HG03520 (cell line): ENCODE measurements around the gene PLG.
A peak's percentile ranks its signal among the peaks of the same experiment; 100 is the strongest.
"Not testable (repeated sequence)": the region's sequence is repeated elsewhere in the genome, so short reads cannot be mapped to it uniquely, and the experiment has no call there.

Experiments
- ATAC-seq: cut with Tn5 transposase; IDR thresholded peaks from one replicate; pipeline ENCODE4 v1.9.1; 2021; ENCODE audit warnings: mild to moderate bottlenecking, moderate library complexity; ENCODE audit not compliant: unreplicated experiment

PLG gene

DNA sequence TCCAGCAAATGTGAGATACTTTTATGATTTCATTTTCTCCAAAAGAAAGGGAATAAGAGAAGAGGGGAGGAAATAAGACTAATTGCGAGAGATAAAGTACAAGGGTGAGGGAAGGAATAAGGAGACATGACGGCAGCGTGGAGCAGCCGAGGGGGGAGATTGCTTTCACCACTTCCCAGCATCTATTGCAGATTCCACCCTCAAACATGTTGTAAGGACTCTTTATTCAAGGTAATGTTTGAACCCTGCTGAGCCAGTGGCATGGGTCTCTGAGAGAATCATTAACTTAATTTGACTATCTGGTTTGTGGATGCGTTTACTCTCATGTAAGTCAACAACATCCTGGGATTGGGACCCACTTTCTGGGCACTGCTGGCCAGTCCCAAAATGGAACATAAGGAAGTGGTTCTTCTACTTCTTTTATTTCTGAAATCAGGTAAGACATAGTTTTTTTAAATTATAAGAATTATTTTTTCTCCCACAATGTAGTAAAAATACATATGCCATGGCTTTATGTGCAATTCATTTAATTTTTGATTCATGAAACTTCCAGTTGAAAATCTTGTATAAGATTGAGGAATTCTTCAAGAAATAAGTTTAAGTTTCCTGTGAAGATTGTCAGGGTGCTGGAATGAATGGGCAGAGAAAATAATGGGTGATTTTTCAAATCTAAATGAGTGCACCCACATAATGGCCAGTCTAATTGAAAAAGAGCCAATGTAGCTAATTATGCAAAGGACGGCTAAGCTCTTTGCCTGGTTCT lies at the start of gene PLG:
Gene PLG, plus strand, starts transcription at position 327 of the 763 bp plus-strand sequence. Its CDS starts 61 bp downstream, at position 388.
- not testable (repeated sequence) for ATAC-seq

DNA sequence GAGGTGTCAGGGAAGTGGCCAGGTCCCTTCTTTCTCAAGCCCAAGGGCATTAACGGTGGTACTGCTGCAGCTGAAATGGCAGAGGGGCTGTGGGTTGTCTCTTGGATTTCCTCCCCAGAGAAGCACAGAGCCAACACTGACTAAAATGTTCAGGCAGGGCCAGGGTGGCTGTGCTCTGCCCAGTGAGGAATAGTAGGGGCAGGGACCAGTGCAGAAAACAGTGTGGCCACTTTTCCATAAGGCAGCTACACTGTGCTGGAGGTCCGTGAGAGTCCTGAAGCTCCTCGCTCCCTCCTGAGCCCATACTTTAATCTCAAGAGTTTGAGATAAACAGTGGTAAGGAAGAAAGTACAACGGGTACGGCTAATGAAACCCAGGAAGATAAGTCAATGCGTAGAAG lies 42.5 kb upstream of the PLG start:
- no peak for ATAC-seq

DNA sequence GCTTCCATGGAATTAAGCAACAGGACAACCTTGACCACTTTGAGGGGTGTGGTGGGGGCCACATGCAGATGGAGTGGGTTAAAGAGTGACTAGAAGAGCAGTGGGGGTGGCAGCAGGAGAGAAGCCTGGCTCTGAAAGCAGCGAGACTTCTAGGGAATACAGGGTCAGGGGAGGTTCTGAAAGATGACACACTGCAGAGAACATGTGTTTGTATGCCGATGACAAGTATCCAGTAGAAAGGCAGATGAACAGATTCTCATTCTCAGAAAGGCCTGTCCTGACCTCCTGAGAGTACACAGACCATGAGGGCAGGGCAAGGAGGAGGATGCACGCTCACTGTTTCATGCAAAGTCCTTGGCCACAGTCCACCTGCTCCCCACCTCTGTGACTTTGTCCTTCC lies 40.8 kb upstream of the PLG start:
- no peak for ATAC-seq

DNA sequence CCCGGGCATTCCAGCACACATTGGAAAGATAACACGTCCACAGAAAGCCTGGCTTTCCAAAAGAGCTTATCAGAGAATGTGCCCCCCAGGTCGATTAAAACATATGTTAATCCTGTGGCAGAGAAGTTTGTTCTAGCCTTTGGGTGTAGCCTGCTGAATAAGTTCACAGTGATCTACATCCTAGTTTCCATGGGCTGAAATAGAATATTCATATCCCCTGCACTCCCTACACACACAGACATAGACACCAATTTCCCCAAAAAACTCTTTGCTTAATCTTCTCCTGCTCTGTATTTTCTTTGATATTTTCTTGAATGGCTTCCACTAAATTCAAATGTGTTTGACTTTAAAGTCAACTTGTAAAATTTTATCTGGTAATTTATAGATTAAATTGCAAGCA lies 39.6 kb upstream of the PLG start:
- no peak for ATAC-seq

DNA sequence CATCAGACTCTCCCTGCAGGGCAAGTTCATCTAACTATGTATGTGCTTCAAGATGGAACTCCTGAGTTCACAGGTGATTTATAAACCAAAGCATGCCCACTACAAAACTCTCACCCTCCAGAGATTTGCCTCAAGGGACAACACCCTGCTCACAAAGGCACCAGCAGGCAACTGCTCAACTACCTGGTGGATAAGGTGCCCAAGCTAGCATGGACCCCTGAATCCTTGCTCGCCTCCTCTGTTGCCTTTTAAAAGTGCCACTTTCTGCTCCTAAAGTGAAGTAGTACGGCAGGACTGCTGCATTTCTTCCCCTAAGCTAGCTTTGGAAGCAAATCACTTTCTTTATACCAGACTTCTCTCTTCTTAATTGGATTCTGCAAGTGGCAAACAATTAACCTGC lies 39.2 kb upstream of the PLG start:
- no peak for ATAC-seq

DNA sequence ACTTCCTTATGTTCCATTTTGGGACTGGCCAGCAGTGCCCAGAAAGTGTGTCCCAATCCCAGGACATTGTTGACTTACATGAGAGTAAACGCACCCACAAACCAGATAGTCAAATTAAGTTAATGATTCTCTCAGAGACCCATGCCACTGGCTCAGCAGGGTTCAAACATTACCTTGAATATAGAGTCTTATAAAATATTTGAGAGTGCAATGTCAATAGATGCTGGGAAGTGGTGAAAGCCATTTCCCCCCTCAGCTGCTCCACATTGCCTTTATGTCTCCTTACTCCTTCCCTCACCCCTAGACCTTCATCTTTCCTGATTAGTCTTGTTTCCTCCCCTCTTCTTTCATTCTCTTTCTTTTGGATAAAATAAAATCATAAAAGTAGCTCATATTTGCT lies 37.8 kb upstream of the PLG start, which contains the start of gene LPA:
Gene LPA, minus strand, starts transcription at position 78 of the 400 bp plus-strand sequence. Its CDS starts 61 bp downstream, at position 17.
- ATAC-seq: not testable (repeated sequence)

DNA sequence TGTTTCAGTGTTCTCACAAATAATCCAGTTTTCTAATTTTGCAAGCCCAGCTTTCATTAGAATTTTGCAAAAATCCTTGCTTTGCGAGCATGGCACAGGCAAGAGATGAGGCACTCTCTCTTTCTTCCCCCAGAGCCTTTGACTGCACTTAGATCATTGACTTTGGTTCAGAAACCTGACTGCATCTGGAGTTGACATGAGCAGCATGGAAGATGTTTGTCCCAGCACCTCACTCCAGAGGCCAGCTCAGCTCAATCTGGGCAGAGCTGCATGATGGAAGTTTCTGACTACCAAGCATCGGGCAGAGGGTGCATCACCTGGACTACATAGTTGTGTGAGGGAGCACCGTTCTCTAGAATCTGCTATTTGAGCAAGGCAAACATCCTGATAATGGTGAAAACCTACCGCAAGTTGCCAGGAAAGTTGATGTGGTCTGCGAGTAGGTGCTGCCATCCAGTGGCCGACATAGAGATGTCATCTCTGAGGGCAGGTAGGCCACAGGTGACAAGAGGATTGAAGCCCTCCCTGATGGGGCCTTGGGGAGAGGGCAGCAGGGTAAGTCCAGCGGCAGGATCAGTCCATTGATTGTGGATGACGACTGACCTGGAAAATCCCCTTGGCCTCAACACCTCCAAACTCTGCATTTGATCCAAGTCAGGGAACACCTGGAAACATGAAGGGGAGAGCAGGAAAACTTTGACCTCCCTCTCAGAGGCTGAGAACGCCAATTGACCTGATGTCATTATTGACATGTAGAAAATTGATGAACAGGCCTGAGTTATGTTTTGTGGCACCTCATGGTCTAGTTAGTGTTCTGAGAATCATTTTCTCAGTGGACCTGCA lies 34.2 kb upstream of the PLG start:
- ATAC-seq: peak; percentile 82

DNA sequence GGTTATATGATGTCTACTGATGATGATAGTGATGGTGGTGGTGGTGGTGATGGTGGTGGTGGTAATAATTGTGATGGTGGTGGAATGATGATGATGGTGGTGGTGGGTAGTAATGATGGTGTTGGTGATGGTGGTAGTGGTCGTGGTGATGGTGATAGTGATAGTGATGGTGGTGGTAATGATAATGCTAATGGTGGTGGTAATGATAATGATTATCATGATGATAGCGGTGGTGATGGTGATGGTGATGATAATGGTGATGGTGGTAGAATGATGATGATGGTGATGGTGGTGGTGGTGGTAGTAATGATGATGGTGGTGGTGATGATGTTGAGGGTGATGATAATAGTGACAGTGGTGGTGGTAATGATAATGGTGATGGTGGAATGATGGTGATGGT lies 33.5 kb upstream of the PLG start:
- no peak for ATAC-seq

DNA sequence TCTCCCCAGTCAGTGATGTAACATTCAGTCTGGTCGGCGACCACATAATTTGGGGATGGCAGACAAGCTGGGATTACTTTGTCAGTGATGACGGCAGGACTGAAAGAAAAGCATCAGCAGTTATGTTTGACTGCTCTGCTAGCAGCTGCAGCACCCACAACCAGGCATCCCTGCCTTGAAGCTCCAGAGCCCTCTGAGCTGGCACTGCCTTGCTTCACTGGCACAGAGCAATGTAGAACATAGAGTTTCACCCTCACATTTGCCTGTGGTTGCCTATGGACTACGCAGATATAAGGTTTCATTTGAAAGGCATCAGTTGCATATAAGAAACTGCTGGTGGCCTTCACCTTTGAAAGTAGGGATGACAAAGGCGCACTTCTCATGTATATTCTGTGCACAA lies 25.6 kb upstream of the PLG start:
- not testable (repeated sequence) for ATAC-seq

DNA sequence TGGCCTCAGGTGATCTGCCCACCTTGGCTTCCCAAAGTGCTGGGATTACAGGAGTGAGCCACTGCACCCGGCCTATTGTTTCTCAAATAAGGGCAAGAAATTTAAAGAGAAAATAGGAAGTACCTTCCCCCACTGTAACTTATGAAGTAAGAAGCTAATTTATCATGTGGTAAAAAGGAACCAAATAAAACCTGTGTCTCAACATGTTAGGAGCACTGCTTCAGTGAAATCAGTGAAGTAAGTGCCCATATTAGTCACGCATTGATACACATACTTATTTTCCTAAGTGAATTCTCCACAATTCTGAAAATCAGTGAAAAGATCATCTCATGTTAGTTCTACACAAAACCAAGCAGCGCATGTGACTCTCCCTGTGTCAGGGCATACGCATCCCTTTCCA lies 23.8 kb upstream of the PLG start:
- no peak for ATAC-seq

DNA sequence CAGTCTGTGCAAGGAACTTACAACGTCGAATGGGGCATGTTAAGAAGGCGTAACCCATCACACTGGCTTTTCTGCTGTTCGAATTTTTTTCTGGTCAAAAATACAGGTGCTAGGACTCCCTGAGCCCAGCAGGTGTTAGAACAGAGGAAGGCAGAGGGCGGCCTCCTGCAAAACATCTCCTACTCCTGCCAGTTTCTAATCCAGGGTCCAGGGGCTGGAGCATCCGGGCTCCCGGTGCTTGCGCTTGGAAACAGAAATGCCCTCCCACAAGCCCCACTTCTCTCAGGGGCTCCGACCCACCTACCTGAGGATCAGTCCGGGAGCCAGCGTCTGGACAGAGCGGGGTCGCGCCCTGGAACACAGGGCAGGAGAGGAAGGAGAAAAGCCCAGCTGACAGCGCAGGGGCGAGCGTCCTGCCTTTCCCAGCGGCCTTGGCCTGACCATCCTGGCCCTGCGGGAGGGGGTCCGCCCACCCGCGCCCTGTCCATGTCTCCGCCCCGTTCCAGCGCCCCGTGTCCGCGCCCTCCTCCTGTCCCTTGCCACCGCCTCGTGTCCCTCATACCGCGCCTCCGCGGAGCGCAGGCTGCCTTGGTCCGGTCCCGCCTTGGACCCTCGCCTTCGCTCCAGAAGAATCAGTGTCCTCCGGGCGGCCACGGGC lies 23.2 kb upstream of the PLG start:
- no peak for ATAC-seq

DNA sequence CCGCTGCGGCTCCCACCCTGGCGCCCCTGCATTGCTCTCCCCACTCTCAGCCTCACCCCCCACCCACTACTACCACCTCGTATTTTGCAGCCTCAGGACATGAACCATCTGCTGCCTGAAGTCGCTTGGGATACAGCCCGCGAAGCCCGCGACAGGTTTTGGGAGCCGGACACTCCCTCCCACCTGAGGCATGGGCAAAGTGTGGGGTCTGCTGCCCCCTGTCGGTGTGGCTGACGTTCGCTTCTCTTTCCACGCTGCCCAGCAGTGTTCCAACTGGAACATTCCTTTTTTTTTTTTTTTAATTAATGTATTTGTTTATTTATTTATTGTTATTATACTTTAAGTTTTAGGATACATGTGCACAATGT lies 22.7 kb upstream of the PLG start:
- no peak for ATAC-seq

DNA sequence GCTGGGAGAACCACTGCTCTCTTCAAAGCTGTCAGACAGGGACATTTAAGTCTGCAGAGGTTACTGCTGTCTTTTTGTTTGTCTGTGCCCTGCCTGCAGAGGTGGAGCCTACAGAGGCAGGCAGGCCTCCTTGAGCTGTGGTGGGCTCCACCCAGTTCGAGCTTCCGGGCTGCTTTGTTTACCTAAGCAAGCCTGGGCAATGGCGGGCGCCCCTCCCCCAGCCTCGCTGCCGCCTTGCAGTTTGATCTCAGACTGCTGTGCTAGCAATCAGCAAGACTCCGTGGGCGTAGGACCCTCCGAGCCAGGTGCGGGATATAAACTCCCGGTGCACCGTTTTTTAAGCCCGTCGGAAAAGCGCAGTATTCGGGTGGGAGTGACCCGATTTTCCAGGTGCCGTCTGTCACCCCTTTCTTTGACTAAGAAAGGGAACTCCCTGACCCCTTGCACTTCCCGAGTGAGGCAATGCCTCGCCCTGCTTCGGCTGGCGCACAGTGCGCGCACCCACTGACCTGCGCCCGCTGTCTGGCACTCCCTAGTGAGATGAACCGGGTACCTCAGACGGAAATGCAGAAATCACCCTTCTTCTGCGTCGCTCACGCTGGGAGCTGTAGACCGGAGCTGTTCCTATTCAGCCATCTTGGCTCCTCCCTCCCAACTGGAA lies 16.8 kb upstream of the PLG start:
- ATAC-seq: not testable (repeated sequence)

DNA sequence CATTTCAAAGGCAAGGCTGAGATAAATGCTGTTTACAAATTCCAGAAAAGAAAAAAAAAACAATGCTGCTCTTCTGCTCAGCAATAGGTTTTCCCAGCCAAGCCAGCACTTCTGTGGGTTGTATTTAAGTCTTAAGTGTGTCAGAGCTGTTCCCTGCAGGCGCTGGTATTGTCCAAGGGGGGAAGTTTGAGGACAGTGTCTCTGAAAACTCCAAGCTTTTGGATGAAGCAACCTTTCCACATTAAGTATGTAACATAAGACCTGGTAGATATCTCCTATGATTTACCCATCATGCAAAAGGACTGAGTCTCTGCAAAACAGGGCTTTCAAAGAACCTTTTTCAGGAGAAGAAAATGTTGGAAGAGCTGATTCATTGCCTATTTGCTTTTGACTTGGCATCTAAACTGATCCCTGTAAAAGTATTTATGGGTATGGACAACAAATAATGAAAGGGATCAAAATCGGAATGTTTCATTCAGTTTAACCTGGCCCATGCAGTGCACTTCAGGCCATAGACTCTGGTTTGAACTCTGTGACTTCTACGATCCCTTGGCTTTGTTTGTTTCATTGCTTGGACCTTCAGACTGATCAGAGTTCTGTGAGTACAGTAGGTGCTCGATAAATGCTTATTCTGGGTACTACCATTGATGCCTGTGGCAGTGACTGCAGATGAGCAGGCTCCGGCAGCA lies 16.1 kb upstream of the PLG start:
- no peak for ATAC-seq

DNA sequence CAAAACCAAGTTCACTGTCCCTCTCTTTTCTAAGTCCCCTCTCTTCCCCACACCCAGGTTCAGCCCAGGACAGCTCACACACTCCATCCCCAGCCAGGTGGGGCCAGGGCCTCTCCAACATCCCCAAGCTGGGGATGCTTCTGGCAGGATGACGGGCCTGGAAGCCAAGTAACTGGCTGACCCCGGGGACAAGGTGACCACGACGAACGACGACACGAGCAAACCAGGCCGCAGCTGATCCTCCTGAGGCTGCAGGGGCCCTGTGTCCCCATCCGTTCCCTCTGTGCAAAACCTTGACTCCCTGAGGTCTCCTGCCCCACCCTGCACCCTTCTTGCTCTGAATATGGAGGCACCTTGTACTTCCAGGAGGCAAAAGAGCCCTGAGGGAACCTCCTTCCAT lies 11.6 kb upstream of the PLG start:
- no peak for ATAC-seq

DNA sequence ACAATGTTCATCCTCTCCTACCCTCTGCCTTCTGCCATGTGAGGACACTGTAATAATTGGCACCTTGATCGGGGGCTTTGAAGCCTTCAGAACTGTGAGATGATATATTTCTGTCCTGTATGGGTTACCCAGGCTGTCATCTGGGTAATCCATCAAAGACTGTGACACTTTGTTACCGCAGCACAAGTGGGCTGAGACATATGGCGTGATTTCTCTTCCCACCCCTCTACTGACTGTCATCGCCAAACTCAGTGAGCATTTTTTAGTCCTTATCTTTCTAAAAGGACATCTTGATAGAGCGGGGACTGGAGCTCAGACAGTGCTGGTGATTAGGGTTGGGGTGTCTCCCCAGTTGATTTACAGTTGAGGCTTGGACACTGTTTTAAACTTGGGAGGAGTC lies 10.4 kb upstream of the PLG start:
- no peak for ATAC-seq

DNA sequence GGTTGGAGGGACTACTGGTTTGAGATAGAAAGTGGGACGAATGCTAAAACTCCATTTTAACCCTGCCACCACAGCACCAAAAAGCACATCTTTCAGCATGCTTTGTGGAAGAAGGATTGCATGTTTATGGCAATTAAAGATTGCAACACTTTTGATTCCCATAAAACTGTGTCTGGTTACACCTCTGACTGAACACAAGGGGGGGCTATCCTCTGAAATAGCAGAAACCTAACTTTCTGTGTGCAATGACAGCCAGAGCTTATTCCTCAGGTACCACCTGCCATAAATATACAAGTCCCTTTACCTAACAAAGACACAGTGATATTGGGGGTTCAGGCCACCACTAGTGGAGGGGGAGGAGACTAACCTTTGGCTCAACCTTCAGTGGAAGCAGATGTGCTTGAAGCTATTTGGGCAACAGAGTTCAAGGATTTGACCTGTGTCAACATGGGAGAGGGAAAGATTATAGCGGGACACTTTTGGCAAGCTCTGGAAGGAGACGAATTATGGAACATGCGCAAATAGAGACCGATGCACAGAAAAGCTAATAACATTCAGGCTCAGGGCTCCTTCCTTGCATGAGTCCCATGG lies 9.6 kb upstream of the PLG start:
- ATAC-seq: no peak

DNA sequence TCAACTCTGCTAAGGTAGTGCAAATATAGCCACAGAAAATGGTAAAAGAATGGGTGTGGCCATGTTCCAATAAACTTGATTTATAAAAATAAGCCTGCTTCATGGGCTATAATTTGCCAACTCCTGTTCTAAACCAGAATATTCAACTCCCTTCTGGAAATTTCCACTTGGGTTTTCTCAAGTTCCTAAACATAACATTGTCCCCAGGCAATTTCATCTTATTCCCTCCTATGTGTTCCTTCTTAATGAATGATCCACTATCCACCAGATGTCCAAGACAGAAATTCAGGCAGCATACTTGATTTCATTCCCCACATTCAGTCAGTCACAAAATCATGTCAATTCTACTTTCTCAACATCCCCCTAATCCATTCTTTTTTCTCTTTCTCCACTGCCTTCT lies 7.0 kb upstream of the PLG start:
- not testable (repeated sequence) for ATAC-seq

DNA sequence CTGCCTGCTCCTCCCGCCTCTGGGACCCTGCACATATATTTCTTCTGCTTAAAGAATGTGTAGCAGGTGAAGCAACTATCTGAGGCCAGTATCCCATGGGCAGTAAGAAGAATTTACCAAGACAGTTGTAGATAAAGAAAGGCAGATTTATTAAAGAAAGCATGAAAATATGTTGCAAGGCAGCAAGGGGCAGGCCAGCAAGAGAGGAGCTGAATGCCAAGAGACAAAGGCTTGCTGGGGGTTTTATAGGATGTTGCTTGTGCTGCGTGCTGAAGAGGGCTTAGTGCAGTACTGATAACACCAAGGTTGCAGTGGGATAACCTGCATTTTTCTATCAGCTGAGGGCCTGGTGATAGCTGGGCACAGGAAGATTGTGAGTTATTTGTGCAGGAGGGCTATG lies 6.4 kb upstream of the PLG start:
- ATAC-seq: not testable (repeated sequence)

DNA sequence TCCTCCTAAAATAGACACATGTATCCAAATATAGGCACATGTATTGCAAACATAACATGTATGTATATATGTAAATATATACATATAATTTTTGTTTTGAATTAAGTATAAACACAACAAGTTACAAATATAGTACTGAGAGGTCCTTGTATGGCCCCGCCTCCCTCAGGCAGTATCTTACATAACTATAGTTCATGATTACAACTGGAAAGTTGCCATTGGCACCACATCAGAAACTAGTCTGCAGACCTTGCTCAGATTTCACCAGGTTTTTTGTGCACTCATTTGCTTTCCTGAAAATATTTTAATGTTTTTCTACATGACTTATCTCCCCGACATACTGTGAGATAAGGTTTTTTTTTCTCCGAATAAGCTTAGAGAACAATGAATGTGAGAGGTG lies 5.2 kb upstream of the PLG start:
- ATAC-seq: not testable (repeated sequence)
